WTC11 (cell line): ENCODE results near the gene DIMT1. TPM values are rescaled to one million over a fixed set of nuclear protein-coding genes. Genes with fewer than 3 reads are reported as not detected.

ENCODE experiments used
- ATAC-seq: fragments of 200-7000 bp; cut with Tn5 transposase; 2 replicates; pipeline ENCODE4 v1.10.0; 2021; ENCODE audit warnings: mild to moderate bottlenecking, moderate library complexity
- CTCF ChIA-PET: fragments of 300-600 bp; sonication (Branson Sonifier 250); formaldehyde crosslinking; loops from one replicate; lab custom pipeline; 2021; ENCODE audit warnings: antibody characterized with exemption; lab: Charles Lee
- POLR2A ChIA-PET: fragments of 350-600 bp; sonication (Branson Sonifier 250); formaldehyde crosslinking; loops from one replicate; lab custom pipeline; 2021; ENCODE audit warnings: antibody characterized with exemption; lab: Charles Lee
- DNase-seq: peaks from one replicate; pipeline ENCODE4 v3.0.0; 2021; ENCODE audit warnings: low spot score
- H3K27ac Mint-ChIP-seq: 2 replicates; pipeline ENCODE4 v1.8.0; 2021; ENCODE audit warnings: mixed read lengths
- H3K27me3 Mint-ChIP-seq: 2 replicates; pipeline ENCODE4 v1.8.0; 2021; ENCODE audit warnings: low read depth, mild to moderate bottlenecking, moderate library complexity, mixed read lengths
- H3K36me3 Mint-ChIP-seq: 2 replicates; pipeline ENCODE4 v1.8.0; 2021; ENCODE audit warnings: mixed read lengths
- H3K4me1 Mint-ChIP-seq: 2 replicates; pipeline ENCODE4 v1.8.0; 2022; ENCODE audit warnings: mixed read lengths
- H3K4me3 Mint-ChIP-seq: 2 replicates; pipeline ENCODE4 v1.8.0; 2021; ENCODE audit warnings: mild to moderate bottlenecking, moderate library complexity, mixed read lengths
- H3K9me3 Mint-ChIP-seq: 2 replicates; pipeline ENCODE4 v1.8.0; 2021; ENCODE audit warnings: mixed read lengths
- CTCF ChIP-seq: fragments of 200-600 bp; IDR thresholded peaks from 2 replicates; pipeline ENCODE4 v1.8.0; 2022; ENCODE audit warnings: antibody characterized with exemption
- ESRRA ChIP-seq: sonication (generic); formaldehyde crosslinking; IDR thresholded peaks from 2 replicates; pipeline ENCODE4 v1.8.1; 2022; ENCODE audit warnings: mild to moderate bottlenecking, missing genetic modification reagents, borderline replicate concordance
- ETV6 ChIP-seq: sonication (generic); formaldehyde crosslinking; IDR thresholded peaks from 2 replicates; pipeline ENCODE4 v1.8.1; 2022; ENCODE audit warnings: mild to moderate bottlenecking, missing genetic modification reagents
- GTF2I ChIP-seq: fragments of 250-450 bp; sonication (Bioruptor Pico); conservative IDR thresholded peaks from 2 replicates; pipeline ENCODE4 v1.4.0; 2021; ENCODE audit warnings: mild to moderate bottlenecking
- JUN ChIP-seq: sonication (generic); formaldehyde crosslinking; IDR thresholded peaks from 2 replicates; pipeline ENCODE4 v1.8.0; 2023; ENCODE audit warnings: mild to moderate bottlenecking, missing genetic modification reagents
- MLX ChIP-seq: sonication (generic); formaldehyde crosslinking; IDR thresholded peaks from 2 replicates; pipeline ENCODE4 v1.8.1; 2023; ENCODE audit warnings: mild to moderate bottlenecking, missing genetic modification reagents, moderate library complexity
- MXD4 ChIP-seq: fragments of 250-450 bp; sonication (Bioruptor Pico); IDR thresholded peaks from 2 replicates; pipeline ENCODE4 v1.8.0; 2021; ENCODE audit warnings: mild to moderate bottlenecking, moderate library complexity, borderline replicate concordance
- MYBL2 ChIP-seq: sonication (generic); formaldehyde crosslinking; IDR thresholded peaks from 2 replicates; pipeline ENCODE4 v1.8.1; 2023; ENCODE audit warnings: mild to moderate bottlenecking, moderate library complexity, missing genetic modification reagents
- NFATC4 ChIP-seq: fragments of 250-450 bp; sonication (Bioruptor Pico); IDR thresholded peaks from 2 replicates; pipeline ENCODE4 v1.9.0; 2021; ENCODE audit warnings: mild to moderate bottlenecking
- NFYB ChIP-seq: sonication (generic); formaldehyde crosslinking; conservative IDR thresholded peaks from 2 replicates; pipeline ENCODE4 v1.8.0; 2022; ENCODE audit warnings: low read depth, missing genetic modification reagents
- PRRX2 ChIP-seq: fragments of 250-450 bp; sonication (Bioruptor Pico); IDR thresholded peaks from 2 replicates; pipeline ENCODE4 v1.8.0; 2021; ENCODE audit warnings: mild to moderate bottlenecking
- RELA ChIP-seq: sonication (generic); formaldehyde crosslinking; IDR thresholded peaks from 2 replicates; pipeline ENCODE4 v1.8.1; 2022; ENCODE audit warnings: missing genetic modification reagents, mild to moderate bottlenecking, borderline replicate concordance
- SMAD4 ChIP-seq: sonication (generic); formaldehyde crosslinking; IDR thresholded peaks from 2 replicates; pipeline ENCODE4 v1.8.0; 2022; ENCODE audit warnings: mild to moderate bottlenecking, missing genetic modification reagents
- SOX15 ChIP-seq: fragments of 250-450 bp; sonication (Bioruptor Pico); IDR thresholded peaks from 2 replicates; pipeline ENCODE4 v1.9.0; 2021; ENCODE audit warnings: mild to moderate bottlenecking
- TEAD4 ChIP-seq: sonication (generic); formaldehyde crosslinking; IDR thresholded peaks from 2 replicates; pipeline ENCODE4 v1.8.0; 2022; ENCODE audit warnings: mild to moderate bottlenecking, missing genetic modification reagents
- ZBTB43 ChIP-seq: sonication (generic); formaldehyde crosslinking; IDR thresholded peaks from 2 replicates; pipeline ENCODE4 v1.8.1; 2023; ENCODE audit warnings: mild to moderate bottlenecking, missing genetic modification reagents
- ZNF121 ChIP-seq: sonication (generic); formaldehyde crosslinking; IDR thresholded peaks from 2 replicates; pipeline ENCODE4 v1.8.0; 2023; ENCODE audit warnings: missing genetic modification reagents
- ZNF396 ChIP-seq: fragments of 250-450 bp; sonication (Bioruptor Pico); IDR thresholded peaks from 2 replicates; pipeline ENCODE4 v1.8.0; 2021; ENCODE audit warnings: mild to moderate bottlenecking, moderate library complexity, borderline replicate concordance
- ZNF423 ChIP-seq: fragments of 250-450 bp; sonication (Bioruptor Pico); IDR thresholded peaks from 2 replicates; pipeline ENCODE4 v2.1.2; 2022; ENCODE audit warnings: mild to moderate bottlenecking, moderate library complexity
- ZNF532 ChIP-seq: fragments of 250-450 bp; sonication (Bioruptor Pico); IDR thresholded peaks from 2 replicates; pipeline ENCODE4 v1.9.0; 2021; ENCODE audit warnings: mild to moderate bottlenecking, borderline replicate concordance
- total RNA-seq: library from RNA; stranded (reverse); gene quantifications from 3 replicates; pipeline ENCODE4 v1.2.3, GENCODE V29; 2021

DIMT1 gene
- total RNA-seq, 1 experiment from 2014 or later: 33.9 TPM

GRCh38 chr5:62372600-62372999 lies 31.1 kb downstream of the DIMT1 start:
- H3K27ac Mint-ChIP-seq: no peak overlapping the region
- DNase-seq: no peak
- ATAC-seq: no peak
- H3K4me3 Mint-ChIP-seq: no peak overlapping the region
- no peaks in the 10 kb centered on the region for H3K9me3 Mint-ChIP-seq
- POLR2A ChIA-PET: no interaction called here
- peaks cover 43% of the 10 kb centered on the region for H3K36me3 Mint-ChIP-seq
- TF ChIP-seq MLX (CRISPR knock-in tag) (no peak), ESRRA (no peak), ZNF532 (CRISPR knock-in tag) (no peak), SOX15 (no peak), RELA (no peak)
- TF ChIP-seq, all 79 proteins: peak for 0
- CTCF ChIA-PET: no interaction called here
- Mint-ChIP-seq H3K4me1 (no peaks in the 10 kb centered on the region), H3K27me3 (no peaks in the 10 kb centered on the region)

- Mint-ChIP-seq H3K9me3 (no peaks in the 10 kb centered on the region), H3K27me3 (no peaks in the 10 kb centered on the region), H3K27ac (no peak overlapping the region), H3K4me1 (no peaks in the 10 kb centered on the region), H3K36me3 (peaks cover 41% of the 10 kb centered on the region), H3K4me3 (no peak overlapping the region)
- no peak for ATAC-seq
- TF ChIP-seq ETV6: no peak
- TF ChIP-seq ZBTB43 (CRISPR knock-in tag): no peak
- TF ChIP-seq GTF2I (CRISPR knock-in tag): no peak
- TF ChIP-seq MYBL2: no peak
- no peak for TF ChIP-seq CTCF
- TF ChIP-seq NFYB (CRISPR knock-in tag): no peak
- no peak for TF ChIP-seq PRRX2 (CRISPR knock-in tag)
- no peak for TF ChIP-seq TEAD4 (CRISPR knock-in tag)
- TF ChIP-seq MXD4 (CRISPR knock-in tag): no peak
- no peak for TF ChIP-seq SMAD4 (CRISPR knock-in tag)
- no peak for TF ChIP-seq ZNF396 (CRISPR knock-in tag)
- TF ChIP-seq ZNF121 (CRISPR knock-in tag): no peak
- TF ChIP-seq NFATC4 (CRISPR knock-in tag): no peak
- TF ChIP-seq ZNF423 (CRISPR knock-in tag): no peak
- TF ChIP-seq JUN: no peak
- ChIA-PET CTCF (no interaction called here), POLR2A (no interaction called here)
- no peak for DNase-seq
Observed at GRCh38 chr5:62371409-62371808, 32.3 kb downstream of the DIMT1 start.
